ENCODE measurements around the gene C16orf90.

DNA sequence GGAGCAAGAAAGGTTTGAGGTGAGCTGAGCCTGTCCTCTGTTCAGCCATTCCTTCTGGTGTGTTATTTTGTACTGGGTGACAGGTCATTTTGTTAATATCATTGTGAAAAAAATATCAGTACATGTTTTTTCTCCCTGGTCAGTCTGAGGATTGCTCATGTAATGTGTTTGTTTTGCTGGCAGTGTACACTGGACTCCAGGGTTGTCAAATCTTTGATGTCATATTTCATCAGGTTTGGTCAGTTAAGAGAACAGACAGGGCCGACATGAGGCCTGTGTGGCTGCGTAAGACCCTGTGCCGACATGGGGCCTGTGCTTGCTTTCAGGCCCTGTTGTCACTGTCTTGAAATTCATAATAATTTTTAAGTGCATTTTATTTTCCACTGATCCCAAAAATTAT, 28.0 kb upstream of the C16orf90 start:
- TF ChIP-seq, protein P1, sequence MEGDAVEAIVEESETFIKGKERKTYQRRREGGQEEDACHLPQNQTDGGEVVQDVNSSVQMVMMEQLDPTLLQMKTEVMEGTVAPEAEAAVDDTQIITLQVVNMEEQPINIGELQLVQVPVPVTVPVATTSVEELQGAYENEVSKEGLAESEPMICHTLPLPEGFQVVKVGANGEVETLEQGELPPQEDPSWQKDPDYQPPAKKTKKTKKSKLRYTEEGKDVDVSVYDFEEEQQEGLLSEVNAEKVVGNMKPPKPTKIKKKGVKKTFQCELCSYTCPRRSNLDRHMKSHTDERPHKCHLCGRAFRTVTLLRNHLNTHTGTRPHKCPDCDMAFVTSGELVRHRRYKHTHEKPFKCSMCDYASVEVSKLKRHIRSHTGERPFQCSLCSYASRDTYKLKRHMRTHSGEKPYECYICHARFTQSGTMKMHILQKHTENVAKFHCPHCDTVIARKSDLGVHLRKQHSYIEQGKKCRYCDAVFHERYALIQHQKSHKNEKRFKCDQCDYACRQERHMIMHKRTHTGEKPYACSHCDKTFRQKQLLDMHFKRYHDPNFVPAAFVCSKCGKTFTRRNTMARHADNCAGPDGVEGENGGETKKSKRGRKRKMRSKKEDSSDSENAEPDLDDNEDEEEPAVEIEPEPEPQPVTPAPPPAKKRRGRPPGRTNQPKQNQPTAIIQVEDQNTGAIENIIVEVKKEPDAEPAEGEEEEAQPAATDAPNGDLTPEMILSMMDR (IDR thresholded peaks at IDR 0.05; ENCODE audit: low read depth, low read length, missing input control) = no peak
- peak; percentile 37 to 38 for TF ChIP-seq HNF4A (conservative IDR thresholded peaks at IDR 0.05)
- TF ChIP-seq RAD21 (IDR thresholded peaks at IDR 0.05) = no peak
- no peak for TF ChIP-seq FOXA2 (IDR thresholded peaks at IDR 0.05)
- TF ChIP-seq JUND (IDR thresholded peaks at IDR 0.05) = no peak
- TF ChIP-seq, protein P2, sequence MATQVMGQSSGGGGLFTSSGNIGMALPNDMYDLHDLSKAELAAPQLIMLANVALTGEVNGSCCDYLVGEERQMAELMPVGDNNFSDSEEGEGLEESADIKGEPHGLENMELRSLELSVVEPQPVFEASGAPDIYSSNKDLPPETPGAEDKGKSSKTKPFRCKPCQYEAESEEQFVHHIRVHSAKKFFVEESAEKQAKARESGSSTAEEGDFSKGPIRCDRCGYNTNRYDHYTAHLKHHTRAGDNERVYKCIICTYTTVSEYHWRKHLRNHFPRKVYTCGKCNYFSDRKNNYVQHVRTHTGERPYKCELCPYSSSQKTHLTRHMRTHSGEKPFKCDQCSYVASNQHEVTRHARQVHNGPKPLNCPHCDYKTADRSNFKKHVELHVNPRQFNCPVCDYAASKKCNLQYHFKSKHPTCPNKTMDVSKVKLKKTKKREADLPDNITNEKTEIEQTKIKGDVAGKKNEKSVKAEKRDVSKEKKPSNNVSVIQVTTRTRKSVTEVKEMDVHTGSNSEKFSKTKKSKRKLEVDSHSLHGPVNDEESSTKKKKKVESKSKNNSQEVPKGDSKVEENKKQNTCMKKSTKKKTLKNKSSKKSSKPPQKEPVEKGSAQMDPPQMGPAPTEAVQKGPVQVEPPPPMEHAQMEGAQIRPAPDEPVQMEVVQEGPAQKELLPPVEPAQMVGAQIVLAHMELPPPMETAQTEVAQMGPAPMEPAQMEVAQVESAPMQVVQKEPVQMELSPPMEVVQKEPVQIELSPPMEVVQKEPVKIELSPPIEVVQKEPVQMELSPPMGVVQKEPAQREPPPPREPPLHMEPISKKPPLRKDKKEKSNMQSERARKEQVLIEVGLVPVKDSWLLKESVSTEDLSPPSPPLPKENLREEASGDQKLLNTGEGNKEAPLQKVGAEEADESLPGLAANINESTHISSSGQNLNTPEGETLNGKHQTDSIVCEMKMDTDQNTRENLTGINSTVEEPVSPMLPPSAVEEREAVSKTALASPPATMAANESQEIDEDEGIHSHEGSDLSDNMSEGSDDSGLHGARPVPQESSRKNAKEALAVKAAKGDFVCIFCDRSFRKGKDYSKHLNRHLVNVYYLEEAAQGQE (IDR thresholded peaks at IDR 0.05) = no peak
- TF ChIP-seq SP1 (IDR thresholded peaks at IDR 0.05) = peak; percentile 16
- TF ChIP-seq, protein P3, sequence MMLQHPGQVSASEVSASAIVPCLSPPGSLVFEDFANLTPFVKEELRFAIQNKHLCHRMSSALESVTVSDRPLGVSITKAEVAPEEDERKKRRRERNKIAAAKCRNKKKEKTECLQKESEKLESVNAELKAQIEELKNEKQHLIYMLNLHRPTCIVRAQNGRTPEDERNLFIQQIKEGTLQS (IDR thresholded peaks at IDR 0.05) = no peak
- TF ChIP-seq TAF1 (conservative IDR thresholded peaks at IDR 0.05) = no peak

All from liver (tissue), 3 donors.